GM10248 (cell line): ENCODE results near the gene CACNA1H.
"Not testable (repeated sequence)": the region's sequence is repeated elsewhere in the genome, so short reads cannot be mapped to it uniquely, and the experiment has no call there.

ENCODE experiments used
- CTCF ChIA-PET: fragments of 300-600 bp; sonication (Branson Sonifier 250); formaldehyde crosslinking; extraction: SDS; loops from one replicate; lab custom pipeline; 2021; ENCODE audit warnings: antibody characterized with exemption; lab: Yijun Ruan, JAX
- POLR2A ChIA-PET: fragments of 350-650 bp; sonication (Branson Sonifier 250); formaldehyde crosslinking; extraction: SDS; loops from one replicate; lab custom pipeline; 2020; ENCODE audit warnings: antibody characterized with exemption; lab: Yijun Ruan, JAX
- DNase-seq: peaks from one replicate; pipeline ENCODE4 v3.0.0; 2012; ENCODE audit errors: extremely low spot score
- CTCF ChIP-seq: IDR thresholded peaks from 2 replicates; pipeline ENCODE4 v1.5.1; 2012; ENCODE audit warnings: mild to moderate bottlenecking, low read depth; ENCODE audit errors: extremely low read depth, missing control alignments, control extremely low read depth

The CACNA1H gene

GRCh38 chr16:1237990-1238389 lies 85.1 kb downstream of the CACNA1H start:
- POLR2A ChIA-PET, result no interaction called here
- no peak for TF ChIP-seq CTCF
- no peak for DNase-seq
- CTCF ChIA-PET, result no interaction called here

- POLR2A ChIA-PET, CTCF ChIA-PET, DNase-seq: not testable (repeated sequence)
Observed at GRCh38 chr16:1238909-1239308, 86.0 kb downstream of the CACNA1H start.

DNA sequence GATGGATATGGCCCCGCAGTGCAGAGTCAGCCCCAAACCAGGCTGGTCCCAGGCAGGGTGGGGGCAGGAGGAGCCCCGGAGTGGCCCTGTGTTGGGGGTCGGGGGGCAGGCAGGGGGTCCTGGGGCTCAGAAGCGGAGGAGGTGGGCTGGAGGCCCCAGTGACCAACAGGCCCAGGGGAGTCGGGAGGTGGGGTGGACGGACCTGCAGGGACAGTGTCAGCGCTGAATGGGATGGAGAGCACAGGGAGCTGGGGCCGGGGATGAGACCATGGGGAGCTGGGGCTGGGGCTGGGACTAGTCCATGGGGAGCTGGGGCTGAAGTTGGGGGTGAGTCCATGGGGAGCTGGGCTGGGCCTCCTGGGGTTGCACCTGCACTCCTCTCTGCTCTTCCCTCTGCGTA lies 86.7 kb downstream of the CACNA1H start:
- CTCF ChIA-PET, DNase-seq, POLR2A ChIA-PET: not testable (repeated sequence)

- DNase-seq, POLR2A ChIA-PET, CTCF ChIA-PET: not testable (repeated sequence)
Observed at GRCh38 chr16:1240436-1240835, 87.5 kb downstream of the CACNA1H start, which contains the start of gene TPSAB1. Gene TPSAB1, plus strand, starts transcription at chr16:1240705. Its CDS starts 234 bp downstream, at chr16:1240939.

DNA sequence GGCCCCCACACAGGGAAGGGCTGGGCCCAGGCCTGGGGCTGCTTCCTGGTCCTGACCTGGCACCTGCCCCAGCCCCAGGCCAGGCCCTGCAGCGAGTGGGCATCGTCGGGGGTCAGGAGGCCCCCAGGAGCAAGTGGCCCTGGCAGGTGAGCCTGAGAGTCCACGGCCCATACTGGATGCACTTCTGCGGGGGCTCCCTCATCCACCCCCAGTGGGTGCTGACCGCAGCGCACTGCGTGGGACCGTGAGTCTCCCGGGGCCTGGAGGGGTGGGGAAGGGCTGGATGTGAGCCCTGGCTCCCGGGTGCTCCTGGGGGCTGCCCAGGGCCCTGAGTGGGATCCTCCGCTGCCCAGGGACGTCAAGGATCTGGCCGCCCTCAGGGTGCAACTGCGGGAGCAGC lies 88.2 kb downstream of the CACNA1H start:
- POLR2A ChIA-PET, DNase-seq, CTCF ChIA-PET: not testable (repeated sequence)

DNA sequence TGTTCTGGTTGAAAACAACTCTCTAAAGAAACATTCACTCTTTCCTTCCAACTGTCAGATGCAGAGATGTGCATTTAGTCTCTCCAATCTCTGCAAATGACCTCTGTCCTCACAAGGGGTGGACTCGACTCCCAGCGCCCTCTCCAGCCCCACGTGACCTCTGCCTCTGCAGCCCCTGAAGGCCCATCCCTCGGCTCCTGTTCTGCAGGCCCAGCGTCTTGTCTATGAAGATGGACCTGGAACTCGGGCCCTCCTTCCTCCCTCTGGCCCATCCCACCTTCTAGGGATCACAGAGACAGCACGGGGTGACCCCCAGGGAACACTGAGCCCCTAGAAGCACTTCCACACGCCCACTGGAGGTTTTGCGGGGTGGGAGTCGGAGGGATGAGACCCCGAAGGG lies 90.5 kb downstream of the CACNA1H start:
- CTCF ChIA-PET, POLR2A ChIA-PET: not testable (repeated sequence)

GRCh38 chr16:1243907-1244850 lies 91.3 kb downstream of the CACNA1H start:
- CTCF ChIA-PET, POLR2A ChIA-PET, DNase-seq: not testable (repeated sequence)

More for the DNA sequence above, 90.5 kb downstream of the CACNA1H start:
- DNase-seq, result not testable (repeated sequence)

GRCh38 chr16:1244881-1245280 lies 92.0 kb downstream of the CACNA1H start:
- DNase-seq, result no peak
- ChIA-PET POLR2A (no interaction called here), CTCF (no interaction called here)
- TF ChIP-seq CTCF, result no peak

DNA sequence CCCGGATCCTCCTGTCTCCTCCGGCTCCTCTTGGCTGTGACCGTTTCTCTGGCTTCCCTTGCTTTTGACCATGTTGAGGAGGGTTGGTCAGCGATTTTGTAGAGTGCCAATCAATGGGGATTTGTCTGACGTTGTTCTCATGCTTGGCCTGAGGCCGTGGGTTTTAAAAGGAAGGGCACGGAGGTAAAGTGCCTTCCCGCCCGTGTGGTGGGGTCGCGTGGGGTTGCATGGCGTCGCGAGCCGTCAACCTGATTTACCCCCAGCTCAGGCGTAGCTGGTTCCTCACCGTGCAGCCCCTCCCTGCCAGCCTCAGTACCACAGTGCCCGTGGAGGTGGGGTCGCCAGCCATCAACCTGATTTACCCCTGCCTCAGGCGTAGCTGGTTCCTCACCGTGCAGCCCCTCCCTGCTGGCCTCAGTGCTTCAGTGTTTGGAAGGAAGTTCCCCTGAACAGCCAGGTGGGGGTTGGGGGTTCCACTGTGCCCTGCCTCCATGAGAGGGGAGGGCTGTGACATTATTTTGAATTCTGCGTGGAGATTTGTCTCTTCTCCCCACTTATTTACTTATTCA lies 92.6 kb downstream of the CACNA1H start:
- DNase-seq, result no peak
- no peak for TF ChIP-seq CTCF
- ChIA-PET CTCF (no interaction called here), POLR2A (no interaction called here)

GRCh38 chr16:1247903-1248537 lies 95.1 kb downstream of the CACNA1H start:
- CTCF ChIA-PET, POLR2A ChIA-PET, DNase-seq: not testable (repeated sequence)

DNA sequence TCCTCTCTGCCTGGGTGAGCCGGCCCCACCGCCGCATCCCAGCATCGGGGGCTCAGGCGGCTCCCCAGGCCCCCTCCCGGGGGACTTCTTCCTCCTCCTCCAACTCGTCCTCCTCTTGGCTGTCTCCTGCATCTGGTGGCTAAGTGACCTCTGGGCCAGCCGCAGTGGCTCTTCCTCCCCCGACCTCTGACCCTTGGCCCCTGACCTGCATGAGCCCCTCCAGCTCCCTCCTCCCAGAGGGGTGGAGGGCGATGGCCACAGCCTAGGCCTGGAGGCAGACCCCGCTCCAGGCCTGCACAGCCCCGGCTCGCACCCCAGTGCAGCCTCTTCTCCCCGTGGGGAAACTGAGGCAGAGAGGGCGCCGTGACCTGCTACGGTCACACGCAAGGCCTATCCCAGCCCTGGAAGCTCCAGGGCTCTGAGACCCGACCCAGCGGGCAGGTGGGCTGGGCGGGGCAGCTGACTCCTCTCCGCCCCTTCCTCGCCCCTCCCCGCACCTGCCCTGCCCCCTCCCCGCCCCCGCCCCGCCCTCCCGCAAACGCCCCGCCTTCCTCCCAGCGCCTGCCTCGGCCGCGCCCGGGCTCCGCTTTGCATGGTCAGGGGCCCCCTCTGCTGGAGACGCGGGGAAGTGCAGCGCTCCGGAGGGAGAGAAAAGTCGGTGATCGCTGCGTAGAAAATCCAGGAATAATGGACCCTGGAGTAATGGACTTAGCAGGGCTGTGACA lies 96.3 kb downstream of the CACNA1H start:
- DNase-seq, POLR2A ChIA-PET, CTCF ChIA-PET: not testable (repeated sequence)

GRCh38 chr16:1253701-1254364 lies 100.9 kb downstream of the CACNA1H start:
- CTCF ChIA-PET, POLR2A ChIA-PET, DNase-seq: not testable (repeated sequence)

- DNase-seq, CTCF ChIA-PET, POLR2A ChIA-PET: not testable (repeated sequence)
Observed at GRCh38 chr16:1254821-1255220, 101.9 kb downstream of the CACNA1H start.
